Measurements from ENCODE around the gene FHL2. TPM values are rescaled to one million over a fixed set of nuclear protein-coding genes. Genes with fewer than 3 reads are reported as not detected.

The FHL2 gene
- total and polyA plus RNA-seq, 2 of the 13 experiments (the other 11 are each of a cell fraction or from before 2014, with no cell fraction given) = 1.9 to 74.8 TPM

DNA sequence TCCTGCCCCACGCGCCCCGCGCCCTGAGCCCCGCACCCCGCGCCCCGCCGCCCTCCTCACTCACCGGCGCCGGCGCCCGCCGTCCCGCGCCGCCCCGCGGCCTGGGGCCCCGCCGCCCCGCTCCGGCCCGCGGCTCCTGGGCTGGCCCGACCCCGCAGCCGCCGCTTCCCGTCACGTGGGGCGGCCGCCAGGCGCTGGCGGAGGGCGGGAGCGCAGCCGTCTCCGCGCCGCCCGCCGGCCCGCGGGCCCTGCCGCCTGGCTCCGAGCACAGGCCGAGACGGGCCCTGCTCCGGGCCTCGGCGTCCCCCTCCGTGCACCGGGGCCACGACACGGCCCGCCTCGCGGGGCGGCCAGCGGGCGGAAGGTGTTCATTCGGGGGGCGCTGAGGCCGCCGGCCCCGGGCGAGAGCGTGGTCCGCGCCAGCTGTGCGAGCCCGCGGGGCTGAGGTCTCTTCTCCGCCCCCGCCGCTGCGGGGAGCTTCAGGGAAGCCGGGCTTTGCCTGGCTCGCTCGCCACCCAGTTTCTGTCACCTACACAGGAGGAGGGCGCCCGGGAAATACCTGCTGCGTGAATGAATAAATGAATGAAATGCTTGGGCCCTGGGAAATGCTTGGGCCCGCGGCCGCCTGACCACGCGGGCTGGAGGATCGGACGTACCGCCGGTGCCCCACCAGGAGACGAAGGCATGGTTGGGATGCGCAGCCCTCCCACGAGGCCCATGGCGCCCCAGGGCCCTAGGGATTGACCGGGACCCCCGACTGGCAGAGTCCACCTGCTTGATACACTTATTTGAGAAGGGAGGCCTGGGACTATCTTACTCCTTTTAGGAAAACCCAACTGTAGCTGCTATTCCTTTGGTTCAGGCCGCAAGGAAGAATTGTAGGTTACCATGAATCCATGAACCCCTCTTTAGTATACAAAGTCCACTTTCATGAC lies 69.0 kb downstream of the FHL2 start, which contains the start of gene TGFBRAP1 (continued):
- TF ChIP-seq, protein P1, sequence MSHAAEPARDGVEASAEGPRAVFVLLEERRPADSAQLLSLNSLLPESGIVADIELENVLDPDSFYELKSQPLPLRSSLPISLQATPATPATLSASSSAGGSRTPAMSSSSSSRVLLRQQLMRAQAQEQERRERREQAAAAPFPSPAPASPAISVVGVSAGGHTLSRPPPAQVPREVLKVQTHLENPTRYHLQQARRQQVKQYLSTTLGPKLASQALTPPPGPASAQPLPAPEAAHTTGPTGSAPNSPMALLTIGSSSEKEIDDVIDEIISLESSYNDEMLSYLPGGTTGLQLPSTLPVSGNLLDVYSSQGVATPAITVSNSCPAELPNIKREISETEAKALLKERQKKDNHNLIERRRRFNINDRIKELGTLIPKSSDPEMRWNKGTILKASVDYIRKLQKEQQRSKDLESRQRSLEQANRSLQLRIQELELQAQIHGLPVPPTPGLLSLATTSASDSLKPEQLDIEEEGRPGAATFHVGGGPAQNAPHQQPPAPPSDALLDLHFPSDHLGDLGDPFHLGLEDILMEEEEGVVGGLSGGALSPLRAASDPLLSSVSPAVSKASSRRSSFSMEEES (CRISPR knock-in tag; IDR thresholded peaks at IDR 0.05) = peak; percentile 35; the same call in 1 of the 2 replicates
- TF ChIP-seq RORA (CRISPR knock-in tag; IDR thresholded peaks at IDR 0.05) (no peak), CHD2 (IDR thresholded peaks at IDR 0.05; ENCODE audit: low read depth, low read length) (no peak), IRX3 (CRISPR knock-in tag; IDR thresholded peaks at IDR 0.05; ENCODE audit: borderline replicate concordance, low read depth) (0 out of 2 replicates have a peak, but pooled peaks have one; percentile 54), HHEX (CRISPR knock-in tag; IDR thresholded peaks at IDR 0.05) (no peak), ZNF335 (CRISPR knock-in tag; IDR thresholded peaks at IDR 0.05) (no peak; the same call in 1 of the 2 replicates), PLRG1 (conservative IDR thresholded peaks at IDR 0.05) (no peak), TOPORS (CRISPR knock-in tag; IDR thresholded peaks at IDR 0.05) (peak; percentile 61; the same call in 1 of the 2 replicates), ZFP36 (IDR thresholded peaks at IDR 0.05; ENCODE audit: borderline replicate concordance, low read depth, low read length, partially characterized antibody) (no peak), ZC3H4 (CRISPR knock-in tag; IDR thresholded peaks at IDR 0.05; ENCODE audit: borderline replicate concordance) (peak; percentile 78; the same call in 1 of the 2 replicates), FOSL1 (CRISPR knock-in tag; IDR thresholded peaks at IDR 0.05; ENCODE audit: borderline replicate concordance) (peak; percentile 51; the same call in 1 of the 2 replicates), TGIF2 (CRISPR knock-in tag; IDR thresholded peaks at IDR 0.05) (0 out of 2 replicates have a peak, but pooled peaks have one; percentile 18)
- TF ChIP-seq, protein P2, sequence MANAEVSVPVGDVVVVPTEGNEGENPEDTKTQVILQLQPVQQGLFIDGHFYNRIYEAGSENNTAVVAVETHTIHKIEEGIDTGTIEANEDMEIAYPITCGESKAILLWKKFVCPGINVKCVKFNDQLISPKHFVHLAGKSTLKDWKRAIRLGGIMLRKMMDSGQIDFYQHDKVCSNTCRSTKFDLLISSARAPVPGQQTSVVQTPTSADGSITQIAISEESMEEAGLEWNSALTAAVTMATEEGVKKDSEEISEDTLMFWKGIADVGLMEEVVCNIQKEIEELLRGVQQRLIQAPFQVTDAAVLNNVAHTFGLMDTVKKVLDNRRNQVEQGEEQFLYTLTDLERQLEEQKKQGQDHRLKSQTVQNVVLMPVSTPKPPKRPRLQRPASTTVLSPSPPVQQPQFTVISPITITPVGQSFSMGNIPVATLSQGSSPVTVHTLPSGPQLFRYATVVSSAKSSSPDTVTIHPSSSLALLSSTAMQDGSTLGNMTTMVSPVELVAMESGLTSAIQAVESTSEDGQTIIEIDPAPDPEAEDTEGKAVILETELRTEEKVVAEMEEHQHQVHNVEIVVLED (CRISPR knock-in tag; IDR thresholded peaks at IDR 0.05; ENCODE audit: borderline replicate concordance) = 0 out of 2 replicates have a peak, but pooled peaks have one; percentile 35
- TF ChIP-seq, protein P3, sequence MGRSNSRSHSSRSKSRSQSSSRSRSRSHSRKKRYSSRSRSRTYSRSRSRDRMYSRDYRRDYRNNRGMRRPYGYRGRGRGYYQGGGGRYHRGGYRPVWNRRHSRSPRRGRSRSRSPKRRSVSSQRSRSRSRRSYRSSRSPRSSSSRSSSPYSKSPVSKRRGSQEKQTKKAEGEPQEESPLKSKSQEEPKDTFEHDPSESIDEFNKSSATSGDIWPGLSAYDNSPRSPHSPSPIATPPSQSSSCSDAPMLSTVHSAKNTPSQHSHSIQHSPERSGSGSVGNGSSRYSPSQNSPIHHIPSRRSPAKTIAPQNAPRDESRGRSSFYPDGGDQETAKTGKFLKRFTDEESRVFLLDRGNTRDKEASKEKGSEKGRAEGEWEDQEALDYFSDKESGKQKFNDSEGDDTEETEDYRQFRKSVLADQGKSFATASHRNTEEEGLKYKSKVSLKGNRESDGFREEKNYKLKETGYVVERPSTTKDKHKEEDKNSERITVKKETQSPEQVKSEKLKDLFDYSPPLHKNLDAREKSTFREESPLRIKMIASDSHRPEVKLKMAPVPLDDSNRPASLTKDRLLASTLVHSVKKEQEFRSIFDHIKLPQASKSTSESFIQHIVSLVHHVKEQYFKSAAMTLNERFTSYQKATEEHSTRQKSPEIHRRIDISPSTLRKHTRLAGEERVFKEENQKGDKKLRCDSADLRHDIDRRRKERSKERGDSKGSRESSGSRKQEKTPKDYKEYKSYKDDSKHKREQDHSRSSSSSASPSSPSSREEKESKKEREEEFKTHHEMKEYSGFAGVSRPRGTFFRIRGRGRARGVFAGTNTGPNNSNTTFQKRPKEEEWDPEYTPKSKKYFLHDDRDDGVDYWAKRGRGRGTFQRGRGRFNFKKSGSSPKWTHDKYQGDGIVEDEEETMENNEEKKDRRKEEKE (IDR thresholded peaks at IDR 0.05) = no peak
- TF ChIP-seq, protein P4, sequence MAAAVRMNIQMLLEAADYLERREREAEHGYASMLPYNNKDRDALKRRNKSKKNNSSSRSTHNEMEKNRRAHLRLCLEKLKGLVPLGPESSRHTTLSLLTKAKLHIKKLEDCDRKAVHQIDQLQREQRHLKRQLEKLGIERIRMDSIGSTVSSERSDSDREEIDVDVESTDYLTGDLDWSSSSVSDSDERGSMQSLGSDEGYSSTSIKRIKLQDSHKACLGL (CRISPR knock-in tag; IDR thresholded peaks at IDR 0.05) = peak; percentile 74; the same call in 1 of the 2 replicates
- TF ChIP-seq, protein P5, sequence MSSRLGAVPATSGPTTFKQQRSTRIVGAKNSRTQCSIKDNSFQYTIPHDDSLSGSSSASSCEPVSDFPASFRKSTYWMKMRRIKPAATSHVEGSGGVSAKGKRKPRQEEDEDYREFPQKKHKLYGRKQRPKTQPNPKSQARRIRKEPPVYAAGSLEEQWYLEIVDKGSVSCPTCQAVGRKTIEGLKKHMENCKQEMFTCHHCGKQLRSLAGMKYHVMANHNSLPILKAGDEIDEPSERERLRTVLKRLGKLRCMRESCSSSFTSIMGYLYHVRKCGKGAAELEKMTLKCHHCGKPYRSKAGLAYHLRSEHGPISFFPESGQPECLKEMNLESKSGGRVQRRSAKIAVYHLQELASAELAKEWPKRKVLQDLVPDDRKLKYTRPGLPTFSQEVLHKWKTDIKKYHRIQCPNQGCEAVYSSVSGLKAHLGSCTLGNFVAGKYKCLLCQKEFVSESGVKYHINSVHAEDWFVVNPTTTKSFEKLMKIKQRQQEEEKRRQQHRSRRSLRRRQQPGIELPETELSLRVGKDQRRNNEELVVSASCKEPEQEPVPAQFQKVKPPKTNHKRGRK (CRISPR knock-in tag; IDR thresholded peaks at IDR 0.05) = no peak

Data from HepG2 (cell line).